Ishikawa (cell line): Measurements from ENCODE around the gene ADAM29.

Experiments used
- CEBPB ChIP-seq: IDR thresholded peaks from 2 replicates; pipeline ENCODE4 v1.6.1; 2012
- CREB1 ChIP-seq: IDR thresholded peaks from 2 replicates; pipeline ENCODE4 v1.6.1; 2012; ENCODE audit warnings: low read depth
- EGR1 ChIP-seq: IDR thresholded peaks from 2 replicates; pipeline ENCODE4 v1.6.1; 2012
- EP300 ChIP-seq: IDR thresholded peaks from 2 replicates; pipeline ENCODE4 v1.6.1; 2012; ENCODE audit warnings: borderline replicate concordance
- FOXM1 ChIP-seq: IDR thresholded peaks from 2 replicates; pipeline ENCODE4 v1.6.1; 2012; ENCODE audit warnings: low read depth, borderline replicate concordance
- NFIC ChIP-seq: IDR thresholded peaks from 2 replicates; pipeline ENCODE4 v1.6.1; 2012
- RAD21 ChIP-seq: IDR thresholded peaks from 2 replicates; pipeline ENCODE4 v1.6.1; 2012; ENCODE audit warnings: low read depth
- TAF1 ChIP-seq: IDR thresholded peaks from 2 replicates; pipeline ENCODE4 v1.6.1; 2012; ENCODE audit warnings: low read depth, mild to moderate bottlenecking
- TCF12 ChIP-seq: IDR thresholded peaks from 2 replicates; pipeline ENCODE4 v1.6.1; 2012; ENCODE audit warnings: low read depth
- YY1 ChIP-seq: IDR thresholded peaks from 2 replicates; pipeline ENCODE4 v1.6.1; 2012; ENCODE audit warnings: low read depth
- ZBTB7A ChIP-seq: IDR thresholded peaks from 2 replicates; pipeline ENCODE4 v1.6.1; 2012; ENCODE audit warnings: low read depth
- TF ChIP-seq, protein P1 (sequence below): IDR thresholded peaks from 2 replicates; pipeline ENCODE4 v1.6.1; 2012
- TF ChIP-seq, protein P2 (sequence below): IDR thresholded peaks from 2 replicates; pipeline ENCODE4 v1.6.1; 2012; ENCODE audit warnings: low read depth, mild to moderate bottlenecking
- TF ChIP-seq, protein P3 (sequence below): IDR thresholded peaks from 2 replicates; pipeline ENCODE4 v1.6.1; 2012

GRCh38 chr4:174918058-174918457 lies at the start of gene ADAM29:
- TF ChIP-seq, protein P1, sequence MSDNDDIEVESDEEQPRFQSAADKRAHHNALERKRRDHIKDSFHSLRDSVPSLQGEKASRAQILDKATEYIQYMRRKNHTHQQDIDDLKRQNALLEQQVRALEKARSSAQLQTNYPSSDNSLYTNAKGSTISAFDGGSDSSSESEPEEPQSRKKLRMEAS, result no peak
- no peak for TF ChIP-seq RAD21
- TF ChIP-seq TCF12, result no peak
- TF ChIP-seq, protein P2, sequence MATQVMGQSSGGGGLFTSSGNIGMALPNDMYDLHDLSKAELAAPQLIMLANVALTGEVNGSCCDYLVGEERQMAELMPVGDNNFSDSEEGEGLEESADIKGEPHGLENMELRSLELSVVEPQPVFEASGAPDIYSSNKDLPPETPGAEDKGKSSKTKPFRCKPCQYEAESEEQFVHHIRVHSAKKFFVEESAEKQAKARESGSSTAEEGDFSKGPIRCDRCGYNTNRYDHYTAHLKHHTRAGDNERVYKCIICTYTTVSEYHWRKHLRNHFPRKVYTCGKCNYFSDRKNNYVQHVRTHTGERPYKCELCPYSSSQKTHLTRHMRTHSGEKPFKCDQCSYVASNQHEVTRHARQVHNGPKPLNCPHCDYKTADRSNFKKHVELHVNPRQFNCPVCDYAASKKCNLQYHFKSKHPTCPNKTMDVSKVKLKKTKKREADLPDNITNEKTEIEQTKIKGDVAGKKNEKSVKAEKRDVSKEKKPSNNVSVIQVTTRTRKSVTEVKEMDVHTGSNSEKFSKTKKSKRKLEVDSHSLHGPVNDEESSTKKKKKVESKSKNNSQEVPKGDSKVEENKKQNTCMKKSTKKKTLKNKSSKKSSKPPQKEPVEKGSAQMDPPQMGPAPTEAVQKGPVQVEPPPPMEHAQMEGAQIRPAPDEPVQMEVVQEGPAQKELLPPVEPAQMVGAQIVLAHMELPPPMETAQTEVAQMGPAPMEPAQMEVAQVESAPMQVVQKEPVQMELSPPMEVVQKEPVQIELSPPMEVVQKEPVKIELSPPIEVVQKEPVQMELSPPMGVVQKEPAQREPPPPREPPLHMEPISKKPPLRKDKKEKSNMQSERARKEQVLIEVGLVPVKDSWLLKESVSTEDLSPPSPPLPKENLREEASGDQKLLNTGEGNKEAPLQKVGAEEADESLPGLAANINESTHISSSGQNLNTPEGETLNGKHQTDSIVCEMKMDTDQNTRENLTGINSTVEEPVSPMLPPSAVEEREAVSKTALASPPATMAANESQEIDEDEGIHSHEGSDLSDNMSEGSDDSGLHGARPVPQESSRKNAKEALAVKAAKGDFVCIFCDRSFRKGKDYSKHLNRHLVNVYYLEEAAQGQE, result no peak
- no peak for TF ChIP-seq EGR1
- no peak for TF ChIP-seq NFIC
- no peak for TF ChIP-seq TAF1
- TF ChIP-seq, protein P3, sequence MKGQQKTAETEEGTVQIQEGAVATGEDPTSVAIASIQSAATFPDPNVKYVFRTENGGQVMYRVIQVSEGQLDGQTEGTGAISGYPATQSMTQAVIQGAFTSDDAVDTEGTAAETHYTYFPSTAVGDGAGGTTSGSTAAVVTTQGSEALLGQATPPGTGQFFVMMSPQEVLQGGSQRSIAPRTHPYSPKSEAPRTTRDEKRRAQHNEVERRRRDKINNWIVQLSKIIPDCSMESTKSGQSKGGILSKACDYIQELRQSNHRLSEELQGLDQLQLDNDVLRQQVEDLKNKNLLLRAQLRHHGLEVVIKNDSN, result no peak
- TF ChIP-seq CEBPB, result no peak
- no peak for TF ChIP-seq EP300
- TF ChIP-seq ZBTB7A, result no peak
- TF ChIP-seq CREB1, result no peak
- TF ChIP-seq YY1, result no peak
- TF ChIP-seq FOXM1, result no peak
